Breast epithelium (tissue), 3 donors: ENCODE data around the gene ZC3H12A.

Experiments used
- CTCF ChIP-seq, 3 donors: fragments of 450-650 bp; IDR thresholded peaks; one replicate each; pipeline ENCODE4 v1.5.1; 2016 to 2017; ENCODE audit warnings: antibody characterized with exemption in 3 of 3, mild to moderate bottlenecking in 3 of 3, moderate library complexity in 3 of 3
- POLR2A ChIP-seq: fragments of 450-650 bp; IDR thresholded peaks from one replicate; pipeline ENCODE4 v1.6.1; 2016; ENCODE audit warnings: antibody characterized with exemption, mild to moderate bottlenecking, moderate library complexity
- POLR2AphosphoS5 ChIP-seq, 3 donors: sonication (generic); formaldehyde crosslinking; IDR thresholded peaks; one replicate each; pipeline ENCODE4 v1.6.1; 2017; ENCODE audit warnings: antibody characterized with exemption in 3 of 3

GRCh38 chr1:37429029-37429428 is 45.4 kb upstream of the ZC3H12A start:
- TF ChIP-seq CTCF (IDR thresholded peaks at IDR 0.05) (no peak), POLR2A (no peak), POLR2AphosphoS5 (IDR thresholded peaks at IDR 0.05) (no peak)
